Smooth muscle cell (in vitro differentiated cells): ENCODE results near the gene SRPK1. TPM values are rescaled to one million over a fixed set of nuclear protein-coding genes. Genes with fewer than 3 reads are reported as not detected.
A peak's percentile ranks its signal among the peaks of the same experiment; 100 is the strongest.

ENCODE experiments used
- DNase-seq: peaks from one replicate; lab custom pipeline; 2025; ENCODE audit not compliant: unreplicated experiment; lab: John Stamatoyannopoulos, UW
- H2AFZ ChIP-seq: fragments of 200-600 bp; sonication (generic); 2 replicates; pipeline ENCODE4 v1.6.0; 2016; ENCODE audit warnings: antibody characterized with exemption, low read depth, mild to moderate bottlenecking
- H3F3A ChIP-seq: fragments of 200-600 bp; sonication (generic); 2 replicates; pipeline ENCODE4 v1.6.0; 2017; ENCODE audit warnings: antibody characterized with exemption, low read depth
- H3K27ac ChIP-seq: fragments of 200-600 bp; sonication (generic); 2 replicates; pipeline ENCODE4 v1.5.1; 2016; ENCODE audit warnings: low read depth, mild to moderate bottlenecking
- H3K27me3 ChIP-seq: fragments of 200-600 bp; sonication (generic); 2 replicates; pipeline ENCODE4 v1.6.1; 2016; ENCODE audit warnings: low read depth, mild to moderate bottlenecking
- H3K36me3 ChIP-seq: fragments of 200-600 bp; sonication (generic); 2 replicates; pipeline ENCODE4 v1.5.1; 2016; ENCODE audit warnings: low read depth
- H3K4me1 ChIP-seq: fragments of 200-600 bp; sonication (generic); 2 replicates; pipeline ENCODE4 v1.5.1; 2016; ENCODE audit warnings: low read depth
- H3K4me2 ChIP-seq: fragments of 200-600 bp; sonication (generic); 2 replicates; pipeline ENCODE4 v1.6.0; 2016; ENCODE audit warnings: mild to moderate bottlenecking
- H3K4me3 ChIP-seq: fragments of 200-600 bp; sonication (generic); 2 replicates; pipeline ENCODE4 v1.5.1; 2016; ENCODE audit warnings: mild to moderate bottlenecking
- H3K79me2 ChIP-seq: fragments of 200-600 bp; sonication (generic); 2 replicates; pipeline ENCODE4 v1.6.0; 2016; ENCODE audit warnings: low read depth, mild to moderate bottlenecking
- H3K9ac ChIP-seq: fragments of 200-600 bp; sonication (generic); 2 replicates; pipeline ENCODE4 v1.6.0; 2016; ENCODE audit warnings: low read depth
- H3K9me3 ChIP-seq: fragments of 200-600 bp; sonication (generic); replicated peaks from 2 replicates; pipeline ENCODE4 v1.5.1; 2016; ENCODE audit warnings: low read depth
- H4K20me1 ChIP-seq: fragments of 200-600 bp; sonication (generic); 2 replicates; pipeline ENCODE4 v1.6.0; 2016; ENCODE audit warnings: low read depth
- WGBS: methylation state at CpG from one replicate; pipeline ENCODE4 v1.1.7; 2016; ENCODE audit warnings: low lambda C conversion rate; 5-methylcytosine and 5-hydroxymethylcytosine counted together
- polyA plus RNA-seq: library from polyadenylated mRNA; unstranded; fragments of >200 nt; fragmentation: Nextera tagmentation; extraction: Ambion mirVana; gene quantifications from 2 replicates; pipeline ENCODE4 v1.2.1, GENCODE V29; 2016
- total RNA-seq: library from RNA; depleted of rRNA; stranded (reverse); fragments of >200 nt; gene quantifications from 2 replicates; pipeline ENCODE4 v1.2.3, GENCODE V29; 2014
- TF ChIP-seq, protein P1 (sequence below): fragments of 200-600 bp; sonication (generic); IDR thresholded peaks from 2 replicates; pipeline ENCODE4 v1.5.1; 2017; ENCODE audit warnings: borderline replicate concordance, mild to moderate bottlenecking, antibody characterized with exemption; ENCODE audit not compliant: insufficient read depth, poor library complexity, severe bottlenecking

The SRPK1 gene
- total and polyA plus RNA-seq, 2 experiments from 2014 or later, result 28.2 to 45.7 TPM

DNA sequence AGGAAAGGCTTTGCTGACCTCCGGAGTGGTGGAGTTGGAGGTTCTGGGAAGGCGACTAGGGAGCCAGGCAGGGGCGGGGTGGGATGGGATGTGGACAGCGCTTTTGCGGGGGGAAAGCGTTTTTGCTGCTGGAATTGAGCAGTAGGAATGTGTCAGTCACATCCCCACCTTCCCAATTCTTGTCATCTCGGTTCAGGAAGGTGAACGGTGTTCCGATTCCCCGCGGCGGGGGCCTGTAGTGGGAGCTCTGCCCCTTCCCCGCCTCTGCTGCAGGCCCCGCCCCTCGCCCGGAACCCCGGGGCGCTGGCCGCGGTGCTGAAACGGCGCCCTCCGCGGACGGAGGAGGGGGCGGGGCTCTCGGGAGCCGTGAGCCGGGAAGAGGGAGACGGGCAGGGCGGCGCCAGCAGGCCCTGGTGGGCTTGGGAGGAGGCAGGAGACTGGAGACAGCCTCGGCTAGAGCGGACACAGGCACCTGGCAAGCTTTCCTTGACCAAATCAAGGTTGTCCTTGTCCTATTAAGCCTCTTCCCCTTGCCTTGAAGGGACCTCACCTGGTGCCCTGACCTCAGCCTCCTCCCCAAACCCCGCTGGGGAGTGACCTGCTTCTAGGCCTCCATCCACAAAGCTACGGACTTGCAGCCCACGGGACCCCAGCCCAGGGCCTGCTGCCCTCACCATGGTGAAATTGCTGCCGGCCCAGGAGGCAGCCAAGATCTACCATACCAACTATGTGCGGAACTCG, 115.7 kb downstream of the SRPK1 start, which contains the start of gene LHFPL5:
LHFPL5 (plus strand) TSS at position 357 of the 741 bp plus-strand sequence; CDS start at position 676, 319 bp downstream.
- TF ChIP-seq, protein P1, sequence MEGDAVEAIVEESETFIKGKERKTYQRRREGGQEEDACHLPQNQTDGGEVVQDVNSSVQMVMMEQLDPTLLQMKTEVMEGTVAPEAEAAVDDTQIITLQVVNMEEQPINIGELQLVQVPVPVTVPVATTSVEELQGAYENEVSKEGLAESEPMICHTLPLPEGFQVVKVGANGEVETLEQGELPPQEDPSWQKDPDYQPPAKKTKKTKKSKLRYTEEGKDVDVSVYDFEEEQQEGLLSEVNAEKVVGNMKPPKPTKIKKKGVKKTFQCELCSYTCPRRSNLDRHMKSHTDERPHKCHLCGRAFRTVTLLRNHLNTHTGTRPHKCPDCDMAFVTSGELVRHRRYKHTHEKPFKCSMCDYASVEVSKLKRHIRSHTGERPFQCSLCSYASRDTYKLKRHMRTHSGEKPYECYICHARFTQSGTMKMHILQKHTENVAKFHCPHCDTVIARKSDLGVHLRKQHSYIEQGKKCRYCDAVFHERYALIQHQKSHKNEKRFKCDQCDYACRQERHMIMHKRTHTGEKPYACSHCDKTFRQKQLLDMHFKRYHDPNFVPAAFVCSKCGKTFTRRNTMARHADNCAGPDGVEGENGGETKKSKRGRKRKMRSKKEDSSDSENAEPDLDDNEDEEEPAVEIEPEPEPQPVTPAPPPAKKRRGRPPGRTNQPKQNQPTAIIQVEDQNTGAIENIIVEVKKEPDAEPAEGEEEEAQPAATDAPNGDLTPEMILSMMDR, result no peak
- H2AFZ ChIP-seq, result no peak within 1 kb of the TSS
- no peaks in the 10 kb centered on the region for H3K4me1 ChIP-seq
- peak; percentile 21 for DNase-seq
- peaks cover 6% of the 10 kb centered on the region for H3K27me3 ChIP-seq
- H3K4me3 ChIP-seq, result peak within 1 kb of the TSS; percentile 37
- no peaks in the 10 kb centered on the region for H3K36me3 ChIP-seq
- WGBS, result 30% methylated on average over 16 of the region's 40 CpGs
- H3F3A ChIP-seq, result no peaks in the 10 kb centered on the region
- H3K9me3 ChIP-seq, result no peaks in the 10 kb centered on the region
- H4K20me1 ChIP-seq, result no peaks in the 10 kb centered on the region
- H3K9ac ChIP-seq, result no peak within 1 kb of the TSS
- peak within 1 kb of the TSS; percentile 77 for H3K4me2 ChIP-seq
- no peaks in the 10 kb centered on the region for H3K79me2 ChIP-seq
- H3K27ac ChIP-seq, result no peak within 1 kb of the TSS

DNA sequence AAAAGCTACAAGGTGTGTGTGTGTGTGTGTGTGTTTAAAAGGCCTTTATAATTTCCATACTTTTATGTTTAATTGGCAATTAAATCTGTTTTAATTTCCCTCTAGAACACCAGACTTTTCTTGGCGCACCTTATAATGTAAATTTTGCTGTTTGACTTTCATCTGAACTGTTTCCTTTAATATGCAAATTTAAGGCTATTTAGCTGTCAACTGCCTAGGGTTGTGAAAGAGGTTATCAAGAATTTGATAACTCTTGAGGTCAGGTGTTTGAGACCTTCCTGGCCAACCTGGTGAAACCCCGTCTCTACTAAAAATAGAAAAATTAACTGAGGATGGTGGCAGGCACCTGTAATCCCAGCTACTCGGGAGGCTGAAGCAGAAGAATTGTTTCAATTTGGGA, 119.8 kb downstream of the SRPK1 start:
- Histone ChIP-seq H3K27ac (no peak overlapping the region), H4K20me1 (no peaks in the 10 kb centered on the region), H3K79me2 (no peaks in the 10 kb centered on the region), H3K4me2 (no peak overlapping the region), H3K4me1 (no peaks in the 10 kb centered on the region), H2AFZ (no peak overlapping the region), H3K9ac (no peak overlapping the region), H3K9me3 (no peaks in the 10 kb centered on the region), H3K27me3 (peaks cover 3% of the 10 kb centered on the region), H3F3A (no peaks in the 10 kb centered on the region), H3K36me3 (no peaks in the 10 kb centered on the region), H3K4me3 (no peak overlapping the region)
- TF ChIP-seq, protein P1, result no peak
- WGBS, result 69% methylated on average over 3 of the region's 3 CpGs
- DNase-seq, result no peak

DNA sequence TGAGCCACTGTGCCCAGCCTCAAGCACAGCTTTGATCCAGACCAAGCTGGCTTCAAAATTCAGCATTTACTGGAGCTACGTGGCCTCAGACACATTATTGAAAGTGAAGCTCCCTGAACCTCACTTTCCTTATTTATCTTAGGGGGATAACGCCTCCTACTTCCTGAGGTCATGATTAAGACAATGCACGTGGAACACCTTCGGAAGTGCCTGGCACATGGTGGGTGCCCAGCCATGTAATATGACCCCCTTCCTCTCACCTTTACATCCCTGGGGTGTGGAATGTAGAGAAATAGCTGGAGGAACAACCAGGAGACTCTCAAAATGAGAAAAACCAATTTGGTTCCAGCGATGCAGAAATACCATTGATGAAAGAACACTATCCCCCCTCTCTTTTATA, 122.2 kb downstream of the SRPK1 start:
- TF ChIP-seq, protein P1, result no peak
- Histone ChIP-seq H2AFZ (no peak overlapping the region), H3F3A (no peaks in the 10 kb centered on the region), H3K4me1 (no peaks in the 10 kb centered on the region), H3K27me3 (no peaks in the 10 kb centered on the region), H3K4me3 (no peak overlapping the region), H3K79me2 (no peaks in the 10 kb centered on the region), H3K36me3 (no peaks in the 10 kb centered on the region), H3K9me3 (no peaks in the 10 kb centered on the region), H4K20me1 (no peaks in the 10 kb centered on the region), H3K9ac (no peak overlapping the region), H3K4me2 (no peak overlapping the region), H3K27ac (no peak overlapping the region)
- WGBS, result 86% methylated on average over 5 of the region's 5 CpGs
- no peak for DNase-seq
